CD1c-positive myeloid dendritic cell (primary cell): ENCODE data around the gene SPAAR.
"Not testable (repeated sequence)": the region's sequence is repeated elsewhere in the genome, so short reads cannot be mapped to it uniquely, and the experiment has no call there.

Experiments
- DNase-seq: peaks from one replicate; pipeline ENCODE4 v3.0.0-alpha.2; 2016; ENCODE audit errors: extremely low spot score

Gene SPAAR

DNA sequence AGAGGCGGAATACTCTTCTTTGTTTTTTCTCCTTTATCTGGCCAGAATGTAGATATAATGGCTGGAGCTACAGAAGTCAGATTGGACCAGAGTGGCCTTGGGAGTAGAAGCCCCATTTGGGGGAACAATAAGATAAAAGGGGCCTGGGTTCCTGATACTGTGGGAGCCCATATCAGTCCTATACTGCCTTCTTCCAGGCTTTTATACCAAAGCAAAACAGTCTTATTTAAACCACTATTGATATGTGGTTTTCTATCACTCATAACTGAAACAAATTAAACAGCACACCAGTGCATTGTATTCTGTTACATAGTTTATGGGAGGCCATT lies 14.3 kb downstream of the SPAAR start:
- no peak for DNase-seq

DNA sequence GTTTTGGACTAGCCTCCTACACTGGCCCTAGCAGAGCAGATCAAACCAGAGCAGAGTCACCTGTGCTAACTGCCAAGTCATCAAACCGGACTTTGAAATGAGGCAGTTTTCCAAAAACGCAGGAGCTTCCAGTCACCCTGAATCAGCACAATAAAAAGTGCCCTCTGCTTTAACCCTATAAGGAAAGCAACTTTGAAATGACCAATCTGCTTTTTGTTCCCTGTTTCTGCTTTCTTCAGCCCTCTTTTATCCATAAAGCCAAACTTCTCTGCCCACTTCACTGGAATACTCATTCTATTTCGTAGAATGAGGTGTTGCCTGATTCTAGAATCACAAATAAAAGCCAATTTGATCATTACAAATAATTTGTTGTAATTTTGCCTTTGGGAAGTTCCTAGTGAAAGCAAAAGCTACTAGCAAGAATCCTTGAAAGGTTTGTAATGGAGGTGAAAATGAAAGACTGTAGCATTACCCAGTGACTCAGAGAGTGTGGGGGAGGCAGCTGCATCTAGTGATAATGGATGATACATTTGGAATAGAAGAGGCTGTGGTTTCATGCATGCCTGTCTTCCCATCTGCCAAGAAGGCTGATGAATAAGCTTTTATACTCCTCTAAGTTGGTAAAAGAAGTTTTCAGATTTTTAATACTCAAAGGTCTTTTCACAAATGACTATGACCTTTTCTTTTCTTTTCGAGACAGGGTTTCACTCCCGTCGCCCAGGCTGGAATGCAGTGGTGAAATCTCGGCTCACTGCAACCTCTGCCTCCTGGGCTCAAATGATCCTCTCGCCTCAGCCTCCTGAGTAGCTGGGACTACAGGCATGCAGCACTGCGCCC lies 14.9 kb downstream of the SPAAR start:
- peak; percentile 8 for DNase-seq

DNA sequence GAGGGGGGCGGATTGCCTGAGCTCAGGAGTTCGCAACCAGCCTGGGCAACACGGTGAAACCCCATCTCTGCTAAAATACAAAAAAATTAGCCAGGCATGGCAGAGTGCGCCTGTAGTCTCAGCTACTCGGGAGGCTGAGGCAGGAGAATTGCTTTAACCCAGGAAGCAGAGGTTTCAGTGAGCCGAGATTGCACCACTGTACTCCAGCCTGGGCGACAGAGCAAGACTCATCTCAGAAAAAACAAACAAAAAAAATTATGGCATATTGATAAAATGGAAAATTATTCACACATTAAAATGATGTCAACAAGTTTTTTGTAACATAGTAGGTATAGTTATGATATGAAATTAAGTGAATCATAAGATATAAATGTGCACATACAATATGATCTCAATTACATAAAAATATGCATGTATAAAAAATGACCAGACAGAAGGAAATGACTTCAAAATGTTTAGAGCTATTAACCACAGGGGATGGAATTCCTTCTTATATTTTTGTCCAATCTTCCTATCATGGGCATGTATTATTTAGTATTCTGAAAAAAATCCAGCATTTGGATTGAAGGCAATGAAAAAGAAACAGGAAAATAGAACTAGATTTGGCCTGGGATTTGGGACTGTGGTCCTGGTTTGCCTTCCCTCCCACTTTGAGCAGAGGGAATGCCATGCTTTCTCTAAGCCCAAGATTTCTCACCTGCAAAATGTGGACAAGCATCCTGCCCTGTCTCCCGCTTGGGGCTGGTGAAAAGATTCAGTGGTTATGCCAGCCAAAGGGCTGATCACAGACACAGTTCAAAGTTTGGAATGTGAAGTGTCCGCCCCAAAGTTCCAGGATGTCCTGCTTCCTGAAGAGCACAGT lies 19.5 kb downstream of the SPAAR start:
- no peak for DNase-seq

DNA sequence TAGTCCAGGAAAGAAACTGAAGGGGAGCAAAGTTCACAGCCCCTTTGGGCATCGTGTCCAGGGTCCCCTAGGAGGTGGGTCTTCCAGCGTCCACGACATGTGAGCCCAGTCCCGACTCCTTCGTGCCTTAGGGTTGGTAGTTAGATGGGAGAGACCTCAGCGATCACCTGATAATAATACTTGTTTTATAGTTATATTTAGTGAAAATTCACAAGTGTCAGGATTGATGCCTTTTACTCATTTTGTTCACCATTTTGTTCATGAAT lies 20.1 kb downstream of the SPAAR start:
- DNase-seq, result no peak

DNA sequence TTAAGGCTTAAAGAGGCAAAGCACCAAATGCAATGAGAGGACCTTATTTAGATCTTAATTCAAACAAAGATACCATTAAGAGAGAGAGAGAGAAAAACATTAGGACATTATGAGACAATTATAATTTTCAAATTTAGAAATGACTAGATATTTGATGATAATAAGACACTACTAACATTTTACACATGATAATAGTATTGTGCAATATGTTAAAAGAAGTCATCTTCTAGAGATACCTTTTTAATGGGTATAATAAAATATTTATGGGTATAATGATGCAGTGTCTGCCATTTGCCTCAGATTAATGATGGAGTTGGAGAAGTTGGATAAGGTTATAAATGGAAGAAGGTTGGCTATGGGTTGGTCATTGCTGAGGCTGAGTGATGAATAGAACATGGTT lies 21.2 kb downstream of the SPAAR start:
- no peak for DNase-seq

DNA sequence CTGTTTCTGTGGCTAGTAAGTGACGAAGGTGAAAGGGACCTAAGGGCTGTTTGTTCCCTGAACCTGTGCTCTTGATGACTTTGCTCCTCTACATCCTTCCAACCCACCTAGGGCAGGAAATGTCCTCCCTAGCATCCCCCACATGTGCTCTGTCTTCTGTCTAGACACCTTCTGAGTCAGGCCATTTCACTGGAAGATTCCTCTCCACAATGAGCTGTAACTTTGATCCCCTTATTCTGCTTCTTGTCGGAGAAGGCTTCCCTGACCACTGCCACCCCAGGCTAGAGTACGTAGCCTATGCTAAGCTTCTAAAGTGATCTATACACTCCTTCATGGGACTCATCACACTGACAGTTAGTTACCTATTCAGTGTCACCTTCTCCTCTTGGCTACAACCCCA lies 21.7 kb downstream of the SPAAR start:
- no peak for DNase-seq

DNA sequence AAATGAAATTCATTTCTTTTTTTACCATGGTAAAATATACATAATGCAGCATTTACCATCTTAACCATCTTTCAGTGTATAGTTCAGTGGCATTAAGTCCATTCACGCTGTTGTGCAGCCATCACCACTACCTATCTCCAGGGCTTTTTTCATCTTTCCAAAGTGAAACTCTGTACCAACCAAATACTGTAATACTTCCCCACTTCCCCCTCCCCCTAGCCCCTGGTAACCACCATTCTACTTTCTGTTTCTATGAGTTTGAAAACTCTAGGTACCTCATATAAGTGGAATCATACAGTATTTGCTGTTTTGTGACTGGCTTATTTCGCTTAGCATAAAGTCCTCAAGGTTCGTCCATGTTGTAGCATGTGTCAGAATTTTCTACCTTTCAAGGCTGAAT lies 23.4 kb downstream of the SPAAR start:
- DNase-seq, result no peak

DNA sequence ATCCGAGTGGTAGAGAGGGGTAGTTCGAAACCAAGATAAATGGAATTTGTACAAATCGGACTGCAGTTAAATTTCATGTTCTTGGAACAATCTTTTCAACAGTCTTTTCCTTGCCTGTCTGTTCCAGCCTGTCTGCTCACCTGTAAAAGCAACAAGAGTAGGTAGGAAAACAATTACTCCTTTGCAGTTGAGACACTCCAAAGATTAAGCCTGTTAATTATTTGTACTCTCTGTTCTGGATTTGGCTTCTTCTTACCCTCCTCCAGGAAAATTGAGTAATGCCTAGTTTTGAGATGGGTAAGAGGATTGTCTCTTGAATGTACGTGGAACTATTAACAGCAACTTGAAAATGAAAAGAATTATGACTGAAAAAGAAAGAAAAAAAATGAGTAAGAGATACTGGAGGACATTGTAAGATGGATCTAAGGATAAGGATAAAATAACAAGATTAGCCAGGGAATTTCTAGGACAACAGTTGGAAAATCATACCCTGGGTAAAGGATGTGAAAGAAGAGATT lies 24.3 kb downstream of the SPAAR start:
- DNase-seq, result no peak

DNA sequence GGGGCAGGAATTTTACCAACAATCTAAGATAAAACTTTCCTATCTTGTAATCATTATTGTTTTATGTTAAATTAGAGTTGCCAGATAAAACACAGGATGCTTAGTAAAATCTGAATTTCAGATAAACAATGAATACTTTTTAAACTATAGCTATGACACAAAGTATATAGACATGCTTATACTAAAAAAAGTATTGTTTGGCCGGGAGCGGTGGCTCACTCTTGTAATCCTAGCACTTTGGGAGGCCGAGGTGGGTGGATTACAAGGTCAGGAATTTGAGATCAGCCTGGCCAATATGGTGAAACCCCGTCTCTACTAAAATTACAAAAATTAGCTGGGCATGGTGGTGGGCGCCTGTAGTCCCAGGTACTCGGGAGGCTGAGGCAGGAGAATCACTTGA lies 24.8 kb downstream of the SPAAR start:
- DNase-seq, result not testable (repeated sequence)

DNA sequence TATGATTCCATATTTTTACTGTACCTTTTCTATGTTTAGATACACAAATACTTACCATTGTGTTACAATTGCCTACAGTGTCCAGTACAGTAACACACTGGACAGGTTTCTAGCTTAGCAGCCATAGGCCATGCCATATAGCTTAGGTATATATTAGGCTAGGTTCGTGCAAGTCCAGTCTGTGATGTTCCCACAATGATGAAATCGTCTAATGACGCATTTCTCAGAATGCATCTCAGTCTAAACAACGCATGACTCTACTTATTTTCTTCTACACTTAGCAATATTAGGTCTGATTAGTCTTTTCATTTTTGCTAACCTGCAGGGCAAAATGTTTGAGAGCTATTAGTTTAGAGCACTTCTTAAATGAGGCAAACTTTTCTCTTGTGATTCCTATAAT lies 26.0 kb downstream of the SPAAR start:
- no peak for DNase-seq

DNA sequence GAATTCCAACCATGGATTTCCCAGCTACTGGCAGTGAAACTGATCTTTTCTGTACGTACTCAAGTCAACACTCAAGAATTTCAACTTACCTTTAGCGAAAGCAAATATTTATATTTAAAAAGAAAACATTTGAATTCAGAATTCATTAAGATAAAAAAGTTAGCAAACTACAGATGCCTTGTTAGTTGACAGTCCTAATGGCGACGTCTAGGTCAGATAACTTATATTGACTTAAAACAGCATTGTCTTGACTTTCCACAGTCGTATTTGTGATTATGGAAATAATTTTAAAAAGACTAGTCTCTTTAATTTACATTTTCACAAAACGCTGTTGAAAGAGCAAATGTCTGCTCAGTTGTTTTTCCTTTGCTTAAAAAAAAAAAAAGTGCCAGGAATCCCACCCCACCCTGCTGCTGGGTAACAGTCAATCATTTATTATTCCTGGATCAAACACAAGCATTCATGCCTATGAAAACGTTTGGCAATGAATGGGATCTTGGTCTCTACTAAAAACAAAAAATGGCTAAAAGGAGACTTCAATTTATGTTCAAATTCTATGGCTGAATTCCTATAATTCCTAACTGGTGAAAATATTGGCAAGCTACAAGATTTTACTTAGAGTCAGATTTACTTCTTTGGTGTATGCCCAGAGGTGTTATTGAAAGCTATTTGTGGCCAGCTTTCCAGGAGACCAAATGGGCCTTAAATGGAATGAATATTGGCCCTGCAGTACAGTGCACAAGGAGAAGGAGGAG lies 26.6 kb downstream of the SPAAR start:
- no peak for DNase-seq

DNA sequence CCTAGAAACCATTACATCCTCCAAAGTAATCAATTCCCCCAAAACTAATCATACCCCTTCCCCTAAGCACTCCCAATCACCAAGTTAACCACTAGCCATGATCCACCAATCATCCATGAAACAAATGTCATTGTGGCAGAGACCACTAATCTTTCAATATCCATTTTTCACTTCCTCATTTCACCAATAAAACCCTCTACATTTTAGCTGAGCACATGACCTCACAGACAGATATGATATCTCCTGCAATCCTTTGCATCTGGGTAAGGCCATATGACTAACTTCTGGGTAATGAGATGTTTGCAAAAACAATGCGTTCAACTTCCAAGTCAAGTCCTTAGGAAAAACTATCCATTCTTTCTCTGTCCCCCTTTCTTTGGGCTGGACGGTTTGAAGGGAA lies 27.9 kb downstream of the SPAAR start:
- no peak for DNase-seq

DNA sequence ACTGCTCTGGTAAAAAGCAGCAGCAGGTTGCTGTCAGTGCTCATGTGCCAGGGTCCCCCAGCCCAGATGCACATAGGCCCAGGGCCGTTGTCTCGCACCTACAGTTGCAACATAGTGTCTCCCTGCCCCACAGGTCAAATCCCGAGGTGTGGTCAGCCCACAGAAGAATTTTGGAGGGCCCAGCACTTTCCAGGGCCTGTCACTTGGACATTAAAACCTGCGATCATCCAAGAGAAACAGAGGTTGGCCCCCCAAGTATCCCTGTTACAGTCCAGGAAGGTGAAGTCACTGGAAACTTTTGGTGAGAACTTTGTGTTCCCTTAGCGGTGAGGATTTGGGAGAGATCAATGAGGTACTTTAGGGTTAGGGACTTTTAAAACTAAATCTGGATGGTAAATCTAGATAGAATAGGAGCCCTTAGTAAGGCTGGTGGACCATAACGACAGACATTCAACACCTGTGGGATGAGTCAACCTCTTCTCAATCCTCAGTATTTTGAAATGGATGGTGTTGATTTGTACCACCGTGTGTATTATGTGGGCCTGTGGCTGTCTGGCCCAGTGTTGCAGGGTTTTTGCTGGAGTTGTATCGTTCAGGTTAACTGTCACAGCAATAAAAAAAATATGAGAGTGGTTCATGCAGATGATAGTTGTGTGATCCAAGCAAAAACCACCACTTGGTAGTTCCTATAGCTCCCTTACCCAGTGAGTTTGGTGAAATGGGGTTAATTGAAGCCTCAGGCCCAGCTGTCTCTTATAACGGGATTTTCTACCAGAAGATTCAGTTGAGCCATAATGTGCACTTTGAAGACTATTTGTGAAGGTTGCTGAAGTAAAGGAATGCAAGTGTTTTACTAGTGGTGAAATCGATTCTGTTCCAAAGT lies 29.4 kb downstream of the SPAAR start:
- no peak for DNase-seq

DNA sequence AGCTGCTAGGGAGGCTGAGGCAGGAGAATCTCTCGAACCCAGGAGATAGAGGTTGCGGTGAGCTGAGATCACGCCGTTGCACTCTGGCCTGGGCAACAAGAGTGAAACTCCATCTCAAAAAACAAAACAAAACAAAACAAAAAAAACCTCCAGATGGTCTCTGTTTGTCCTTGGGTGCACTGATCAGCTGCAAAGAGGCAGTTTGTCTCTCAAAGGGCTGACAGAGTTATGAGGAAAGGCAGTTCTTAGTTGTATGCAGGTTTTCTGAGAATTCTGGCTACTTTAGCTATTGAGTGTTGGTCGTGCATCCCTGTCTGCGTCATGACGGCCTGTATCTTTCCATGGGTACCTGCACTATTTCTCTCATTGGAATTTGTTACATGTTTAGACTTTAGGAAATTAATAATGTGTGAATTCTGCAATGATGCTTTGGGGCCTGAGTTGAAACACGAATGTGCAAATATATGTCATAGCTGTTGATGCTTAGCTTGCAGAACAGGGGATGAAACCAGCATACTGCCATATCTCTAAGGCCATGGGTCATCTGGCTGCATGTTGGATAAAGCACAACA lies 30.5 kb downstream of the SPAAR start:
- no peak for DNase-seq

DNA sequence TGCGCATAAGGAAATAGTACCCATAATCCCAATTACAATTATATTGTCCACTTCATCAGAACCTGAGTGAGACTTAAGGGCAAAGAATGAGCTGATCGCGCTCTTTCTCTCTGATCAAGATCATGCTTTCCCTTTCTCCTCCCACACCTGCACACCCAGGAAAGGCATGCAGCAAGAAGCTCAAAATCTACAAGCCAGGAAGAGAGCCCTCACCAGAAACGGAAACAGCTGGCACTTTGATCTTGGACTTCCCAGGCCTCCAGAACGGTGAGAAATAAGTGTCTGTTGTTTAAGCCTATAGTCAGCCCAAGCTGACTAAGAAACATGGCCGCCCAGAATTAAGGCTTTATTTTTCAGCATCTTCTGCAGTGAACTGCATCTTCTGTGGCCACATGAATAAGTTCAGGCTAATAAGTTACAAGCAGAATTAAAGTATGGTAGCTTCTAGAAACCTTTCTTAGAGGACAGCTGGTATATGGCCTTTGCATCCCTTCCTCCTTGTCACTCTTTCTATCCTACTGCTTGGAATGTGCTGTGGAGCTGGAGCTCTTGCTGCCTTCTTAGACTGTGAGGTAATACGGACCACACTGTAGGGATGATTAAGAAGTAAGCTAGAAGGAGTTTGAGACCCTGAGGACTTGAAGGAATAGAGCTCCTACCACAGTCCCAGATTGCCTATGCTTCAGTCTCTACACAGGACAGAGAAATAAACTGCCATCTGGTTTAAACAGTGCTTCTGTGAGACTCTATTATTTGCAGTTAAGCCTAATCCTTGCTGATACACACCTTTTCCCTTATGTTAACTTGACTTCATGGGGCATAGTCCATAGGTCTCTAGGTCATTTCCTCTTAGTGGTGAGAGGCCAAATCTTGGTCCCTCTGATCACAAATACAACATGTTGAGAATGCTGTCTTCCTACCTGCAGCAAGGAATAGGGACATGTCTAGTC lies 31.4 kb downstream of the SPAAR start:
- DNase-seq, result no peak

DNA sequence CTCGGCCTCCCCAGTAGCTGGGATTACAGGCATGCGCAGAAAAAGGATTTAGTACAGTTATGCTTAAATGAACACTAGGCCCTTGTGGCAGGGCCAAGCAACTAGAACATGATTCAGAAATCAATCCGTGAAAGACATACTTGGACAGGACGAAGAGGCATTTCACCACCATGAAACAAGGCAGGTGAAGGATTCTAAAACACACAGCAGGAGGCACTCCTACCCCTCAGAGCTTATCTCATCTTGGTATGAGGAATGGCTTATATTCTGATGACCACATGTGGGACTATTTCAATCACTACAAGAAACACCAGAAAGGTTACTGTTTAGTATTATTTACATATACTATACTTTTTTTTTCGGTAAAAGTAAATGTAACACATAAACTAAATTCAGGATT lies 33.0 kb downstream of the SPAAR start:
- no peak for DNase-seq

DNA sequence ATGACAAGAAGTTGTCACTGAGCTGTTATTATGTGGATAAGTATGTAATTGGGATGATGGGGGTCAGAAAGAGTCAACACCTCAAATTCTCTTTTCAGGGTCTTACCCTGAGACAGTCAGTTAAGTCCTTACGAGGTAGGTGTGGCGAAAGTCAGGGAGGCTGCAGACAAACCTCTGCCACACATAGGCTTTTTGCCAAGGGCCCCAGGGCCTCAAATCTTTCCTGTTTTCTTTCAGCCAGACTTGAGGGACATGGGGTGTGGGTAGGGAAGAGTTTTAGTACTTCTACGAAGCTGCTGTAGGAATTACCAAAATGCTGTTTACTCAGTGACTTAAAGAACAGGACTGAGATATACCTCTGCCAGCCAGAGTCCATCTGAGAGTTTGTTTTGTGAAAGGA lies 34.9 kb downstream of the SPAAR start:
- no peak for DNase-seq

DNA sequence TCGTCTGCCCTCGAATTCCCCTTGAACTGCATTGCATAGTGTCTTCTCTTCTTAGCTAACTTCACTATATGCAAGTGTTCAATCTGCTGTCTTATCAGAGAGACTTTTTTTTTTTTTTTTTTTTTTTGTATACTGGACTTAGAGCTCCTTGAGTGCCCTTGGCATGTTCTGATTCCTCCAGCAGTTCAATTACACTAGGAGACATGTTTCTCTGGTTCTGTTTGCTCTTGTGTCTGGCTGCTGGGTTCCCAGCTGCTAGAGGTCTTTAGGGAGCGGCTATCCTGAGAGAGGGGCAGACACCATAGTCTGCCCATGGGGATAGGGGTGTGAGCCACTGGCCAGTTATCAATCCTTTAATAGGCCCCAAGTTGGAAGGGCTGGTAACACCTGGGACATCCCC lies 35.6 kb downstream of the SPAAR start:
- DNase-seq, result no peak

DNA sequence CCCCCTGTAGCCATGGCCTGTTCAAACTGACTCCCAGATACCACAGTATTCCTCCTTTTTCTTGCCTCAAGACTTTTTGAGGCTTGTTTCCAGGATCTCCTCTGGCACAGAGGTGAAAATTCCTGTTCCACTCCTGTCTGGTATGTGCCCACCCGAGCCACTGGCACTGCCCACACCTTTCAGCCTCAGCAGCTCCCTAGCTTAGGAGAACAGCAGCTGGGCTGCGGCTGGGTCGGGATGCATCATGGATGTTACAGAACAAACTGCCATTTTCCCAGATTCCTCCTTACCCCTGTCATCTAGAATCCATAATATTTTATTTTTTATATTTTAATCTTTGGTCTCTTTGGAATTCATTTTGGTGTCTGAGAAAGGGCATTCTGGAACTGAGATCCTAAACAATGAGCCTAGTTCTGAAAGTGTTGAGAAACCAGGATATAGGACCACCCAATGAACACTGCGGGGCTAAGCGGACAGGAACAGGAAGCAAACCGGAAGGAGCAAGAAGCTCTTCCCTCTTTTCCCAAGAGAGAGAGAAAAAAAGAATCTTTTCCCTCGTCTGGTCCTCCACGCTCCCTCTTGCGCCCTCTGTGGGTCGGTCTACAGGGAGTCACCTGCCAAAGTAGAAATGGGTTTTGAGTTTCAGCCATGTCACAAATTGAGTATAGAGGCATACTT lies 36.2 kb downstream of the SPAAR start:
- DNase-seq, result peak; percentile 63

DNA sequence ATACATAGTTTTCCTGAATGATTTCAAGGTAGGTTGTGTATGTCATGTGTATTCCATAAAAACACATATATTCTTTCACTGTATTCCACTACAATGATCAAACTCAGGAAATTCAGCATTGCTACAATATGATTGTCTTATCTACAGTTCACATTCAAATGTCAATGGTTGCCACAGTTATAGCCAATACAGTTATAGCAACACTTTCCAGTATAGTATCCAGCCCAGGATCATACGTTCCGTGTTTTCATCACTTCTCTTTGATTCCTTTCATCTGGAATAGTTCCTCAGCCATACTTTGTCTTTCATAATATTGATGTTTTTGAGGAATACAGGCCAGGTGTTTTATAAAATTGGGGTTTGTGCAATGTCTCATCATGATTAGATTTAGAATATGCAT lies 39.2 kb downstream of the SPAAR start:
- DNase-seq, result no peak
